Right lobe of liver (tissue), 6 donors: ENCODE data around the gene RFFL. TPM values are rescaled to one million over a fixed set of nuclear protein-coding genes. Genes with fewer than 3 reads are reported as not detected.
A peak's percentile ranks its signal among the peaks of the same experiment; 100 is the strongest.

Source experiments
- ATAC-seq, 4 donors: fragments of 200-7000 bp; cut with Tn5 transposase; one replicate each; pipeline ENCODE4 v1.9.1; 2020; ENCODE audit warnings: mild to moderate bottlenecking in 4 of 4, moderate library complexity in 4 of 4
- DNase-seq, 3 donors: peaks; one replicate each; pipeline ENCODE4 v3.0.0-alpha.2; 2020
- H3K27ac ChIP-seq, 3 donors: fragments of 200-600 bp; one replicate each; pipeline ENCODE4 v1.8.0; 2022
- H3K27me3 ChIP-seq, 2 donors: fragments of 200-600 bp; one replicate each; pipeline ENCODE4 v1.8.0; 2022
- H3K36me3 ChIP-seq, 4 donors: fragments of 200-600 bp; sonication (generic) in 1 of 4; one replicate each; pipeline versions ENCODE4 v1.5.1 to v1.8.0; 2017 to 2022; ENCODE audit warnings: control low read depth in 1 of 4
- H3K4me1 ChIP-seq, 4 donors: fragments of 200-600 bp; sonication (generic) in 1 of 4; one replicate each; pipeline versions ENCODE4 v1.5.1 to v1.8.0; 2017 to 2022; ENCODE audit warnings: control low read depth in 1 of 4
- H3K4me3 ChIP-seq, 3 donors: fragments of 200-600 bp; one replicate each; pipeline ENCODE4 v1.8.0; 2022
- H3K9me3 ChIP-seq, 4 donors: fragments of 200-600 bp; sonication (generic) in 1 of 4; one replicate each; pipeline versions ENCODE4 v1.5.1 to v1.8.0; 2017 to 2022; ENCODE audit warnings: control low read depth in 1 of 4
- CTCF ChIP-seq, 4 donors: fragments of 200-600 bp in 3 of 4; fragments of 450-650 bp in 1 of 4; IDR thresholded peaks; one replicate each; pipeline versions ENCODE4 v1.5.1 to v1.8.0; 2016 to 2022; ENCODE audit warnings: antibody characterized with exemption in 4 of 4, mild to moderate bottlenecking in 2 of 4
- POLR2A ChIP-seq: fragments of 450-650 bp; IDR thresholded peaks from one replicate; pipeline ENCODE4 v1.6.1; 2017; ENCODE audit warnings: antibody characterized with exemption, mild to moderate bottlenecking
- WGBS: methylation state at CpG from one replicate; pipeline ENCODE4 v1.1.6; 2018; ENCODE audit warnings: low coverage, low lambda C conversion rate; ENCODE audit not compliant: insufficient coverage; ENCODE audit errors: missing lambda C conversion rate; 5-methylcytosine and 5-hydroxymethylcytosine counted together
- intact Hi-C, 2 donors: fragments of 100-400 bp; cut with DNase I; formaldehyde crosslinking; loops; one replicate each; pipeline versions ENCODE4 v1.11.2 to v1.14.1; 2022
- total RNA-seq, 6 experiments: library from RNA; depleted of rRNA in 2 of 6; stranded (reverse); fragments of >200 nt in 2 of 6; fragmentation: NEBNext Ultra II Directional in 3 of 6; extraction: Animal tissue kit (Norgen Biotek cat#: 25700) in 3 of 6; gene quantifications; one replicate each; pipeline versions ENCODE4 v1.1.0 to v1.2.4, GENCODE V29; 2016 to 2023
- donor health status: DM: no; HTN: yes; CAD: no.
- donor health status: DM: no; HTN: no; CAD: no.
- donor health status: DM: no; HTN: no; CAD: no.
- donor health status: DM: no; HTN: yes; CAD: no.
- donor health status: DM: no; HTN: yes; CAD: no.

Gene RFFL
- total RNA-seq, 6 experiments from 2014 or later: 29.0 to 39.0 (median 34.1) TPM

GRCh38 chr17:35080536-35080935, 17.0 kb upstream of the RFFL start:
- no peak for ATAC-seq
- no peak for DNase-seq
- no peak overlapping the region for H3K27ac ChIP-seq
- 75% methylated on average over 1 of the region's 1 CpG for WGBS
- no peaks in the 10 kb centered on the region for H3K9me3 ChIP-seq
- H3K4me1 ChIP-seq: peaks cover 0 to 26% (median 4%) of the 10 kb centered on the region in 4 donors
- intact Hi-C loops: no loop called here
- H3K27me3 ChIP-seq: no peaks in the 10 kb centered on the region
- TF ChIP-seq POLR2A: no peak
- TF ChIP-seq CTCF (IDR thresholded peaks at IDR 0.05): no peak
- no peak overlapping the region for H3K4me3 ChIP-seq
- H3K36me3 ChIP-seq: no peaks in the 10 kb centered on the region

GRCh38 chr17:35079547-35080423, 16.3 kb upstream of the RFFL start:
- H3K36me3 ChIP-seq: no peaks in the 10 kb centered on the region
- peaks cover 0 to 31% (median 9%) of the 10 kb centered on the region in 4 donors for H3K4me1 ChIP-seq
- no peak overlapping the region for H3K4me3 ChIP-seq
- ATAC-seq (peak in 2 of 4 donors; percentile 33 to 78), DNase-seq (no peak)
- TF ChIP-seq CTCF (IDR thresholded peaks at IDR 0.05): no peak
- no peak for TF ChIP-seq POLR2A
- intact Hi-C loops: no loop called here
- no peaks in the 10 kb centered on the region for H3K27me3 ChIP-seq
- H3K27ac ChIP-seq: no peak overlapping the region
- WGBS: 100% methylated on average over 1 of the region's 1 CpG
- no peaks in the 10 kb centered on the region for H3K9me3 ChIP-seq

GRCh38 chr17:35076874-35077273, 13.4 kb upstream of the RFFL start:
- no peak for ATAC-seq
- WGBS: 92% methylated on average over 1 of the region's 1 CpG

More at GRCh38 chr17:35076874-35077273, 13.4 kb upstream of the RFFL start:
- TF ChIP-seq CTCF (IDR thresholded peaks at IDR 0.05) (no peak), POLR2A (no peak)
- intact Hi-C loops: no loop called here
- Histone ChIP-seq H3K27ac (no peak overlapping the region), H3K4me1 (peaks cover 0 to 42% (median 18%) of the 10 kb centered on the region in 4 donors), H3K9me3 (no peaks in the 10 kb centered on the region), H3K27me3 (no peaks in the 10 kb centered on the region), H3K36me3 (no peaks in the 10 kb centered on the region), H3K4me3 (no peak overlapping the region)
- no peak for DNase-seq
